GM12878 (cell line): Measurements from ENCODE around the gene SETD2. TPM values are rescaled to one million over a fixed set of nuclear protein-coding genes. Genes with fewer than 3 reads are reported as not detected.
"Not testable (repeated sequence)": the region's sequence is repeated elsewhere in the genome, so short reads cannot be mapped to it uniquely, and the experiment has no call there.

ENCODE experiments used
- ATAC-seq: fragments of 200-7000 bp; cut with Tn5 transposase; 3 replicates; pipeline ENCODE4 v1.9.1; 2020; ENCODE audit warnings: mild to moderate bottlenecking, moderate library complexity
- BruUV-seq: library from RNA; stranded (reverse); fragments of 400-500 nt; replicated peaks from 2 replicates; lab custom pipeline; 2021; lab: Mats Ljungman, UMichigan
- CTCF ChIA-PET: fragments of 300-600 bp; sonication (Branson Sonifier 250); formaldehyde crosslinking; extraction: SDS; loops from one replicate; lab custom pipeline; 2021; ENCODE audit warnings: inconsistent platforms; lab: Yijun Ruan, JAX
- POLR2A ChIA-PET: fragments of 350-600 bp; formaldehyde crosslinking; extraction: SDS; loops from one replicate; lab custom pipeline; 2021; ENCODE audit warnings: inconsistent platforms; lab: Charles Lee
- RAD21 ChIA-PET: fragments of 300-600 bp; sonication (Branson Sonifier 250); formaldehyde crosslinking; loops from one replicate; lab custom pipeline; 2023; ENCODE audit warnings: antibody characterized with exemption; ENCODE audit not compliant: unreplicated experiment; lab: Charles Lee
- SMC1A ChIA-PET: fragments of 300-600 bp; sonication (Branson Sonifier 250); formaldehyde crosslinking; loops from one replicate; lab custom pipeline; 2023; ENCODE audit not compliant: unreplicated experiment, uncharacterized antibody; lab: Charles Lee
- DNase-seq: peaks from one replicate; pipeline ENCODE4 v3.0.0-alpha.2; 2011; ENCODE audit warnings: low read depth, low spot score
- FAIRE-seq: peaks from 3 replicates; lab custom pipeline; 2011; peaks lifted over from hg19 to GRCh38; lab: Jason Lieb, UNC
- H2AFZ ChIP-seq: 2 replicates; pipeline ENCODE4 v1.6.0; 2011; ENCODE audit warnings: low read depth, low read length, control low read depth; ENCODE audit not compliant: control insufficient read depth
- H3K27ac ChIP-seq: 2 replicates; pipeline ENCODE4 v1.5.1; 2011; ENCODE audit warnings: control low read depth; ENCODE audit not compliant: control insufficient read depth, insufficient read depth
- H3K27me3 ChIP-seq, 2 experiments: replicated peaks in 1 of 2; 2 replicates each; pipeline versions ENCODE4 v1.6.0 to v1.6.1; 2011; ENCODE audit warnings: low read length in 1 of 2; ENCODE audit not compliant: control insufficient read depth in 2 of 2, insufficient read depth in 2 of 2
- H3K36me3 ChIP-seq, 2 experiments: 2 replicates each; pipeline ENCODE4 v1.5.1; 2011; ENCODE audit warnings: low read length in 1 of 2; ENCODE audit not compliant: control insufficient read depth in 2 of 2, insufficient read depth in 2 of 2
- H3K4me1 ChIP-seq: 2 replicates; pipeline ENCODE4 v1.6.1; 2011; ENCODE audit warnings: mild to moderate bottlenecking, low read length, moderate library complexity, mixed read lengths; ENCODE audit not compliant: control insufficient read depth, insufficient read depth
- H3K4me2 ChIP-seq: 2 replicates; pipeline ENCODE4 v1.6.0; 2011; ENCODE audit warnings: control low read depth; ENCODE audit not compliant: control insufficient read depth, insufficient read depth
- H3K4me3 ChIP-seq: fragments of 200-600 bp; sonication (generic); 2 replicates; pipeline ENCODE4 v1.5.1; 2016
- H3K79me2 ChIP-seq: 2 replicates; pipeline ENCODE4 v1.6.0; 2011; ENCODE audit warnings: low read length; ENCODE audit not compliant: control insufficient read depth, insufficient read depth
- H3K9ac ChIP-seq: 2 replicates; pipeline ENCODE4 v1.8.0; 2011; ENCODE audit warnings: low read length, control low read depth, mixed read lengths; ENCODE audit not compliant: control insufficient read depth, insufficient read depth
- H3K9me3 ChIP-seq: replicated peaks from 3 replicates; pipeline ENCODE4 v1.5.1; 2011; ENCODE audit warnings: mild to moderate bottlenecking, low read length; ENCODE audit not compliant: control insufficient read depth, insufficient read depth
- H4K20me1 ChIP-seq: 2 replicates; pipeline ENCODE4 v1.6.0; 2011; ENCODE audit not compliant: control insufficient read depth, insufficient read depth
- CEBPZ ChIP-seq: fragments of 150-350 bp; IDR thresholded peaks from 2 replicates; pipeline ENCODE4 v1.6.1; 2016; ENCODE audit warnings: low read depth, low read length
- WGBS: methylation state at CpG from one replicate; pipeline ENCODE4 v1.1.6; 2016; ENCODE audit warnings: low lambda C conversion rate; ENCODE audit not compliant: insufficient replicate concordance, insufficient coverage; ENCODE audit errors: missing lambda C conversion rate; 5-methylcytosine and 5-hydroxymethylcytosine counted together
- in situ Hi-C: fragments of 300-500 bp; cut with MboI; formaldehyde crosslinking; loops from 9 replicates; pipeline ENCODE4 v1.14.3; 2018; ENCODE audit warnings: mixed read lengths
- intact Hi-C: fragments of 100-400 bp; cut with micrococcal nuclease; formaldehyde crosslinking; loops from one replicate; pipeline ENCODE4 v1.14.2; 2022; ENCODE audit not compliant: unreplicated experiment
- polyA plus RNA-seq, 11 experiments: library from polyadenylated mRNA; depleted of rRNA in 4 of 11; unstranded in 6 of 11; stranded (reverse) in 5 of 11; fragments of >200 nt; fragmentation: Nextera tagmentation in 4 of 11; fragmentation: Illumina TruSeq in 1 of 11; extraction: Ambion mirVana in 4 of 11; extraction: Trizol in 1 of 11; gene quantifications; 1 replicate in 1 of 11; 2 replicates in 10 of 11; pipeline versions ENCODE4 v1.2.1 to v1.2.3, GENCODE V29; 2011 to 2016; ENCODE audit warnings: inconsistent platforms in 2 of 11, missing spikeins in 2 of 11, low read depth in 1 of 11
- total RNA-seq, 4 experiments: library from RNA; depleted of rRNA in 3 of 4; stranded (reverse); fragments of >200 nt in 3 of 4; fragmentation: Illumina TruSeq in 1 of 4; extraction: Trizol in 1 of 4; gene quantifications; 2 replicates each; pipeline versions ENCODE4 v1.2.1 to v1.2.3, GENCODE V29; 2013 to 2021

Gene SETD2
- total and polyA plus RNA-seq, 10 of the 15 experiments (the other 5 are each of a cell fraction or from before 2014, with no cell fraction given): 8.4 to 44.9 (median 24.5) TPM

- no peak for TF ChIP-seq CEBPZ
Observed at GRCh38 chr3:47028146-47028545, 135.8 kb downstream of the SETD2 start (continued).

- not testable (repeated sequence) for BruUV-seq
Observed at GRCh38 chr3:47026432-47026831, 137.5 kb downstream of the SETD2 start.

More at GRCh38 chr3:47026432-47026831, 137.5 kb downstream of the SETD2 start:
- in situ Hi-C loops, H2AFZ ChIP-seq, H3K27ac ChIP-seq, DNase-seq, H3K9me3 ChIP-seq, H3K9ac ChIP-seq, H3K4me1 ChIP-seq, RAD21 ChIA-PET, H3K36me3 ChIP-seq, SMC1A ChIA-PET, H3K4me2 ChIP-seq, H3K27me3 ChIP-seq, FAIRE-seq, H3K79me2 ChIP-seq, H3K4me3 ChIP-seq, H4K20me1 ChIP-seq, CTCF ChIA-PET, intact Hi-C loops, ATAC-seq: not testable (repeated sequence)
- POLR2A ChIA-PET: interaction anchor here (0.7 kb wide), 1 partner anchor 20 kb away, joined by 5 read pairs; no protein-coding TSS in a partner anchor
- 58% methylated on average over 1 of the region's 1 CpG for WGBS
